Loucy (cell line): ENCODE data around the gene GATD1.

Experiments used
- H2AFZ ChIP-seq: fragments of 200-600 bp; sonication (generic); 2 replicates; pipeline ENCODE4 v1.6.0; 2016; ENCODE audit warnings: antibody characterized with exemption, mild to moderate bottlenecking, low read length, moderate library complexity
- H3F3A ChIP-seq: fragments of 200-600 bp; 2 replicates; pipeline ENCODE4 v1.6.0; 2016; ENCODE audit warnings: antibody characterized with exemption, low read depth, mild to moderate bottlenecking
- H3K27me3 ChIP-seq: fragments of 200-600 bp; sonication (generic); 2 replicates; pipeline ENCODE4 v1.6.1; 2014; ENCODE audit warnings: low read length, mild to moderate bottlenecking; ENCODE audit not compliant: insufficient read depth, poor library complexity, severe bottlenecking
- H3K36me3 ChIP-seq: fragments of 200-600 bp; sonication (generic); 2 replicates; pipeline ENCODE4 v1.6.1; 2016; ENCODE audit warnings: low read length; ENCODE audit not compliant: insufficient read depth
- H3K4me1 ChIP-seq: fragments of 200-600 bp; sonication (generic); 2 replicates; pipeline ENCODE4 v1.5.1; 2014; ENCODE audit warnings: low read length, mild to moderate bottlenecking; ENCODE audit not compliant: insufficient read depth, poor library complexity, severe bottlenecking
- H3K4me2 ChIP-seq: fragments of 200-600 bp; sonication (generic); 2 replicates; pipeline ENCODE4 v1.6.0; 2014; ENCODE audit warnings: antibody characterized with exemption, low read length, low read depth, mild to moderate bottlenecking; ENCODE audit not compliant: poor library complexity, severe bottlenecking
- H3K4me3 ChIP-seq: fragments of 200-600 bp; sonication (generic); 2 replicates; pipeline ENCODE4 v1.5.1; 2014; ENCODE audit warnings: low read length, mild to moderate bottlenecking, mixed read lengths; ENCODE audit not compliant: poor library complexity, severe bottlenecking
- H3K79me2 ChIP-seq: fragments of 200-600 bp; sonication (generic); 2 replicates; pipeline ENCODE4 v1.6.1; 2014; ENCODE audit warnings: low read length; ENCODE audit not compliant: insufficient read depth
- H3K9ac ChIP-seq: fragments of 200-600 bp; sonication (generic); 2 replicates; pipeline ENCODE4 v1.6.0; 2014; ENCODE audit warnings: mild to moderate bottlenecking, low read depth, low read length, moderate library complexity; ENCODE audit not compliant: poor library complexity, severe bottlenecking
- H3K9me2 ChIP-seq: fragments of 200-600 bp; sonication (generic); replicated peaks from 2 replicates; pipeline ENCODE4 v1.6.1; 2016; ENCODE audit warnings: low read depth, low read length, mixed read lengths
- H3K9me3 ChIP-seq: fragments of 200-600 bp; sonication (generic); 2 replicates; pipeline ENCODE4 v1.6.1; 2014; ENCODE audit warnings: mild to moderate bottlenecking, antibody characterized with exemption, low read length, low read depth; ENCODE audit not compliant: insufficient read depth
- H4K20me1 ChIP-seq: fragments of 200-600 bp; sonication (generic); 2 replicates; pipeline ENCODE4 v1.6.0; 2014; ENCODE audit warnings: antibody characterized with exemption, low read length, mild to moderate bottlenecking; ENCODE audit not compliant: insufficient read depth, poor library complexity, severe bottlenecking
- CTCF ChIP-seq: fragments of 200-600 bp; sonication (generic); conservative IDR thresholded peaks from 2 replicates; pipeline ENCODE4 v1.5.1; 2014; ENCODE audit warnings: mild to moderate bottlenecking, antibody characterized with exemption, low read length
- EZH2phosphoT487 ChIP-seq: fragments of 200-600 bp; IDR thresholded peaks from 2 replicates; pipeline ENCODE4 v1.6.1; 2018; ENCODE audit warnings: antibody characterized with exemption, mild to moderate bottlenecking, moderate library complexity, borderline replicate concordance

The GATD1 gene

GRCh38 chr11:748007-748359, 29.3 kb downstream of the GATD1 start:
- Histone ChIP-seq H3K36me3 (no peaks in the 10 kb centered on the region), H2AFZ (peak overlapping the region; percentile 18; the same call in 1 of the 2 replicates), H3K9me2 (no peaks in the 10 kb centered on the region), H3K9ac (peak overlapping the region; percentile 78), H3K4me2 (peak overlapping the region; percentile 93), H3K4me3 (peak overlapping the region; percentile 79), H3K79me2 (peaks cover 57% of the 10 kb centered on the region), H3F3A (no peaks in the 10 kb centered on the region), H3K4me1 (peaks cover 26% of the 10 kb centered on the region), H3K27me3 (no peaks in the 10 kb centered on the region), H4K20me1 (peaks cover 19% of the 10 kb centered on the region), H3K9me3 (no peaks in the 10 kb centered on the region)
- TF ChIP-seq EZH2phosphoT487, result no peak
- TF ChIP-seq CTCF, result no peak

DNA sequence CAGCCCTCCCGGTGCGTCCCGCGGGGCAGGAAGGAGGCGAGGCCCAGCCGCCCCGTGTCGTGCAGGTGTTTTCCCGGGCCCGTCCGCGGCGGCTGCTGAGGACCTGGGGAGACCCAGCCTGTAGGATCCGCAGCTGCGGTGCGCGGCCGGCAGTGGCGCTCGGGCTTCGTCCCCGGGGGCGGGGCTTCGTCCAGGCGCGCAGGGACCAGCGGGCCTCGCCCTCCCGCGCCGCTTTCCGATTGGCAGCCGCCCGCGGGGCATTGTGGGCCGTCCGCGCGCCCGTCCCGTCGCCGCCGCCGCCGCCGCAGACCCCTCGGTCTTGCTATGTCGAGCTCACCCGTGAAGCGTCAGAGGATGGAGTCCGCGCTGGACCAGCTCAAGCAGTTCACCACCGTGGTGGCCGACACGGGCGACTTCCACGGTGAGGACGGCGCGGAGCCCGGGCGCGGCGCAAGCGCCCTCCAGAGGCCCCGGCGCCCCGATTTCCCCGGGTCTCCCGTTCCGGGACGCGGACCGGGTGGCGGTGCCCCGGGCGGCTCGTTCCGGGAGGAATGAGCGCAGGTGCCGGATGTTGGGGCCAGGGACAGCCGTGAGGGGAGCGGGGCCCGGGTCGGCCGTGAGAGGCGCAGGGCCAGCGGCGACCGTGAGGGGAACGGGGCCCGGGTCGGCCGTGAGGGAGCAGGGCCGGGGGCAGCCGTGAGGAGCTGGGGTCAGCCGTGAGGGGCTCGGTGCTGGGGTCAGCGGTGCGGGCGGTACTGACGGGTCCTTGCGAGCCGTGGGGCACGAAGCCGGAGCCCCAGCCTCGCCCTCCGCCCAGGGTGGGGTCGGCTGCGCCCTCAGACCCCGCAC, 29.9 kb downstream of the GATD1 start, which contains the start of gene TALDO1:
Gene TALDO1 (plus strand): TSS at position 307 of the 849 bp plus-strand sequence. CDS start 18 bp downstream, at position 325.
- H3K4me3 ChIP-seq, result peak within 1 kb of the TSS; percentile 79
- no peaks in the 10 kb centered on the region for H3F3A ChIP-seq
- no peaks in the 10 kb centered on the region for H3K9me2 ChIP-seq
- peak within 1 kb of the TSS; percentile 81 for H3K9ac ChIP-seq
- H3K27me3 ChIP-seq, result no peaks in the 10 kb centered on the region
- peaks cover 26% of the 10 kb centered on the region for H3K4me1 ChIP-seq
- H3K79me2 ChIP-seq, result peaks cover 51% of the 10 kb centered on the region
- H3K9me3 ChIP-seq, result no peaks in the 10 kb centered on the region
- no peaks in the 10 kb centered on the region for H3K36me3 ChIP-seq
- TF ChIP-seq EZH2phosphoT487 (no peak), CTCF (peak; percentile 28; the same call in 1 of the 2 replicates)
- H2AFZ ChIP-seq, result peak within 1 kb of the TSS; percentile 99
- peaks cover 19% of the 10 kb centered on the region for H4K20me1 ChIP-seq
- peak within 1 kb of the TSS; percentile 93 for H3K4me2 ChIP-seq

DNA sequence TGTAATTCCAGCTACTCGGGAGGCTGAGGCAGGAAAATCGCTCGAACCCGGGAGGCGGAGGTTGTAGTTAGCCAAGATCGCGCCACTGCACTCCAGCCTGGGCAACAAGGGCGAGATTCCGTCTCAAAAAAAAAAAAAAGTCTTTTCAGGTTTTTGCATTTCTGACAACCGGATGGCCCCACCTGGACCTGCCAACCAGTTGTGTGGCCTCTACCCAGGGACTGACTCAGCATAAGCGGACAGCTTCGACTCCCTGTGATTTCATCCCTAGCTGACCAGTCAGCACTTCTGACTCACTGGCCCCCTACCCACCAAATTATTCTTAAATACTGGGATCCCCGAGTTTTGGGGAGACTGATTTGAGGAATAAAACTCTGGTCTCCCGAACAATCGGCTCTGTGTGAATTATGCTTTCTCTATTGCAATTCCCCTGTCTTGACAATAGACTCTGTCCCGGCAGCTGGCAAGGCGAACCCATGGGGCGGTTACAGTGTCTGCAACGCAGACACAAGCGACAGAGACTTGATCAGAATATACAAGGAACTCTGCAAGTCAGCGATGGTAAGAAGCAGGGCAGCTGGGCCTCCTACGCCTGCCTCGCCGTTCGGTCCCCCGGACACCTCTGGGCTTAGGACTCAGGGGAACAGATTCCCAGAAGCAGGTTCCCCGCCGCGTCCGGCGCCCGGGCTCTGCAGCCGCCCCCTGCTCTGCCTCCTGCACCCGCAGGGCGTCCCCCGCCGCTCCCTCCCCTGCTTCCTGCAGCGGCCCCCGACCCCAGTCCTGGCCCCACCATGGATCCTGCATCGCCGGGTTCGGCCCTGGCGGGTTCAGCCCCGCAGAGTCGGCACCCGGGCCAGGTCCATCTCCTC, 30.8 kb downstream of the GATD1 start:
- Histone ChIP-seq H3K9me3 (no peaks in the 10 kb centered on the region), H3K27me3 (no peaks in the 10 kb centered on the region), H3K4me2 (peak overlapping the region; percentile 93), H2AFZ (peak overlapping the region; percentile 99), H3K36me3 (no peaks in the 10 kb centered on the region), H3K4me3 (peak overlapping the region; percentile 79), H3K9me2 (no peaks in the 10 kb centered on the region), H3F3A (no peaks in the 10 kb centered on the region), H4K20me1 (peaks cover 19% of the 10 kb centered on the region), H3K9ac (peak overlapping the region; percentile 81), H3K79me2 (peaks cover 43% of the 10 kb centered on the region), H3K4me1 (peaks cover 26% of the 10 kb centered on the region)
- TF ChIP-seq CTCF (no peak), EZH2phosphoT487 (no peak)
